NCI-H69 (cell line): ENCODE data around the gene SLC39A11.
"Not testable (repeated sequence)": the region's sequence is repeated elsewhere in the genome, so short reads cannot be mapped to it uniquely, and the experiment has no call there.

Experiments used
- DNase-seq: peaks from one replicate; lab custom pipeline; 2025; lab: John Stamatoyannopoulos, UW

Gene SLC39A11

GRCh38 chr17:72947475-72947874 is 145.0 kb downstream of the SLC39A11 start:
- DNase-seq, result no peak

- DNase-seq, result no peak
These were observed 145.8 kb downstream of the SLC39A11 start for GRCh38 chr17:72946696-72947095.

- no peak for DNase-seq
These were observed 146.3 kb downstream of the SLC39A11 start for GRCh38 chr17:72946156-72946555.

- DNase-seq, result peak; percentile 71
These were observed 147.0 kb downstream of the SLC39A11 start for GRCh38 chr17:72945473-72945872.

GRCh38 chr17:72943826-72944689 is 148.4 kb downstream of the SLC39A11 start:
- DNase-seq, result no peak

GRCh38 chr17:72942579-72942978 is 149.9 kb downstream of the SLC39A11 start:
- no peak for DNase-seq

GRCh38 chr17:72940496-72940895 is 152.0 kb downstream of the SLC39A11 start:
- DNase-seq, result no peak

- DNase-seq, result no peak
These were observed 154.0 kb downstream of the SLC39A11 start for GRCh38 chr17:72938482-72938881.

- peak; percentile 27 for DNase-seq
These were observed 154.8 kb downstream of the SLC39A11 start for GRCh38 chr17:72937707-72938106.

- not testable (repeated sequence) for DNase-seq
These were observed 155.2 kb downstream of the SLC39A11 start for GRCh38 chr17:72937254-72937653.

- DNase-seq, result no peak
These were observed 156.5 kb downstream of the SLC39A11 start for GRCh38 chr17:72935984-72936383.

GRCh38 chr17:72934927-72935326 is 157.6 kb downstream of the SLC39A11 start:
- DNase-seq, result no peak

GRCh38 chr17:72931635-72932034 is 160.9 kb downstream of the SLC39A11 start:
- DNase-seq, result no peak

- peak; percentile 29 for DNase-seq
These were observed 161.3 kb downstream of the SLC39A11 start for GRCh38 chr17:72931163-72931562.

GRCh38 chr17:72930031-72930430 is 162.5 kb downstream of the SLC39A11 start:
- no peak for DNase-seq

GRCh38 chr17:72928454-72929136 is 163.9 kb downstream of the SLC39A11 start:
- DNase-seq, result no peak

- DNase-seq, result no peak
These were observed 164.7 kb downstream of the SLC39A11 start for GRCh38 chr17:72927760-72928159.

GRCh38 chr17:72927146-72927545 is 165.3 kb downstream of the SLC39A11 start:
- DNase-seq, result no peak

- no peak for DNase-seq
These were observed 166.3 kb downstream of the SLC39A11 start for GRCh38 chr17:72926171-72926570.

- DNase-seq, result no peak
These were observed 168.3 kb downstream of the SLC39A11 start for GRCh38 chr17:72924196-72924595.

- peak; percentile 87 for DNase-seq
These were observed 170.3 kb downstream of the SLC39A11 start for GRCh38 chr17:72922219-72922618.

- peak; percentile 26 for DNase-seq
These were observed 171.0 kb downstream of the SLC39A11 start for GRCh38 chr17:72921347-72922054.

GRCh38 chr17:72920513-72920912 is 172.0 kb downstream of the SLC39A11 start:
- no peak for DNase-seq
